GM18505 (cell line): ENCODE results near the gene MAFF.

Experiments used
- ATAC-seq: cut with Tn5 transposase; IDR thresholded peaks from one replicate; pipeline ENCODE4 v1.9.1; 2021; ENCODE audit not compliant: unreplicated experiment
- POLR2A ChIP-seq: IDR thresholded peaks from 4 replicates; pipeline ENCODE4 v1.6.1; 2011; ENCODE audit warnings: borderline replicate concordance; ENCODE audit not compliant: insufficient read depth, insufficient read length; ENCODE audit errors: extremely low read depth

The MAFF gene

DNA sequence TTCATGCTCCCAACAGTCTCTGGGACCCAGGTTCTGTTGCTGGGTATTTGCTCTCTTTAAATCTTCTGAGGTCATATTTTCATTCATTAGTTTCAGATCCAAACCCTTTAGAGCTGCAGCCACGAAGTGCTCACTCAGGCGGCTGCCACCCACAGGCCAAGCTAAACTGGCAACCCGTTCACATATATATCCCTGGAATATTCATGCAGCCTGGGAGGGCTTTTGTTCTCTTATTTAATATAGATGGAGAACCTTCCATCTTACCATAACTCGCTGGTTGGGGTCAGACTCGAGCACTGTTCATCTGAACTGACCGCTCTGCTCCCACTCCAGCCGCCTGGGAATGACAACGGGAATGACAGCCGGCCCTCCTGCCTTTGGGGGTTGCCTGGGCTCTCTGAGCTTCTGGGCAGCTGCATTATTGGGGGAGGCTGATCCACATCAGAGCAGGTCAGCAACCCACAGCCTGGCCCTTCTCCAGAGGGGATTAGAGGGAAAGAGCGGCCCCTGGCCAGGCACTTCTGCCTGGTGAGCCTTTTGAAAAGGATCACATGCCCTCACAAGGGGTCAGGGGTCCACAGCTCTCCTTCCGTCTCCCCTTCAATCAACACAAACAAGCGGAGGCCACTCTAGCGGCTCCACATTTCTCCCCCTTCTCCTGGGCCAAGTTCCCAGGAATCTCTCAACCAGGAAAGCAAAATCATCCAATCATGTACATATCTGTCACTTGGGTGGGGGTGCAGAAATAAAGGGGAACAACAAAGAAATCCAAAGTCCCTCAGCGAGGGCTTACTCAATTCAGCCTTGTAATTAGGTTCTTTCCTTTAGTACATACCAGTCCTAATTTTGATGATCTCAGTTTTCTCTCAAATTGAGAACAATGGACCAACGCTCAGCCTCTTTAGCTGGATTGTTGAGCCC is 59.2 kb downstream of the MAFF start:
- no peak for ATAC-seq
- TF ChIP-seq POLR2A, result no peak

DNA sequence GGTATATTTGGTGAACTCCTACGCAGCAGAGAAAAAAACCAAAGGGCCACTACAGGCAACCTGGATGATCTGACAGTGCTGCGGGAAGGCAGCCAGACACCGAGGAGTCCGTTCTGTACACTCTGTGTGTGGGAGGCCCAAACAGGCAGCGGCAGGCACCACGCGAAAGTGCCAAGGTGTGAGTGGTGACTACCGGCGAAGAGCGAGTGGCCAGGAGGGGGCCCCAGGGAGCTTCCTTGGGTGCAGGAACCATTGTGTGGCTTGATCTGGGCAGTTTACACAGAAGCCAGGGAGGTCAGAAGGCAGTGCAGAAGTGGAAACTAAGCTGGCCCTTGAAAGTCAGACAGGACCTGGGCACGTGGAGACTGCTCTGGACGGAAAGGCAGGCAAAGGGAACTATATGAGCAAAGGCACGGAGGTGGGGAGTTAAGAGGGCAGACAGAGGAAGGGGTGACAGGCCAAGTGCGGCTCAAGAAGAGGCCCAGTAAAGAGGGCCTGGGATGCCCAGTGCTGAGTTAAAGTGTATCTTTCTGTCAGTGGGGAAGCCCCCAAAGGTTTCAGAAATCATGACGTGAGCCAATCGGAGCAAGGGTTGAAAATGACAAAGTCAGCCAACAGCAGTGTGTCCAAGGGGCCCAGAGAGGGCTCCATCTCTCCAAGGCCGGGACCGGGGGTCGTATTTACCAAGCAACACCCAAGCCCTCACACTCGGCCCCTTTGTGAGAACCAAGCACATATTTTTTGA is 60.4 kb downstream of the MAFF start:
- TF ChIP-seq POLR2A, result no peak
- ATAC-seq, result no peak

DNA sequence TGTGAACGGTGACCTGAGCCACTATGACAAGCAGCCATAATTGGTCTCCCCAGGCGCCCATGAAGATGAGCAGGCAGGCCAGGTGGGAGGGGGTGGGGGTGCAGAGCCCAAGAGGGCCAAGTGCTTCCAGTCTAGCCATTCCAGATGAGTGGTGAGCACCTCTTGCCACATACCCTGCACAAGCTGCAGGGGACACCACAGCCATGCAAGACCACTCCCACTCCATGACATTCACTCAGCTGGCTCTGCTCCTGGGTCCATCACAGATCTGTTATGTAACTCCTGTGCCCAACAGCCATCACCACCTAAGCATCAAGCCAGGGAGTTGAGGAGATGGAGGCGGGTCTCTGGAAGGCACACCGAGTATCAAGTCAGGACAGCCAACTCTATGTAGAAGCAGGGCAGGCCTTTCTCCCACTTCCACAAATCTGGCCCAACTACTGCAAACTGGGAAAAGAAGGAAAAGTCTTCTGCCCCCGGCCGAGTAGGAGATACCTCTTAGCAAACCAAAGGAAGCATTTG is 62.6 kb downstream of the MAFF start:
- TF ChIP-seq POLR2A, result no peak
- ATAC-seq, result no peak
